RWPE2 (cell line): ENCODE data around the gene EIF2D.
A peak's percentile ranks its signal among the peaks of the same experiment; 100 is the strongest.

Experiments
- ATAC-seq: fragments of 200-7000 bp; cut with Tn5 transposase; 3 replicates; pipeline ENCODE4 v1.9.1; 2021; ENCODE audit warnings: low read depth
- DNase-seq: peaks from one replicate; pipeline ENCODE4 v3.0.0-alpha.2; 2020; ENCODE audit warnings: low spot score
- H3K27ac ChIP-seq: fragments of 450-650 bp; 2 replicates; pipeline ENCODE4 v1.5.1; 2017; ENCODE audit warnings: mild to moderate bottlenecking; ENCODE audit not compliant: poor library complexity, severe bottlenecking
- H3K27me3 ChIP-seq: fragments of 250-450 bp; sonication (Bioruptor Pico); 2 replicates; pipeline ENCODE4 v1.5.1; 2021; ENCODE audit warnings: mild to moderate bottlenecking, moderate library complexity; ENCODE audit not compliant: insufficient read depth, poor library complexity, severe bottlenecking
- H3K36me3 ChIP-seq: fragments of 250-450 bp; sonication (Bioruptor Pico); 2 replicates; pipeline ENCODE4 v1.5.1; 2020; ENCODE audit warnings: low read depth, mild to moderate bottlenecking, moderate library complexity
- H3K4me1 ChIP-seq: fragments of 250-450 bp; sonication (Bioruptor Pico); 2 replicates; pipeline ENCODE4 v1.5.1; 2021; ENCODE audit warnings: mild to moderate bottlenecking, moderate library complexity; ENCODE audit not compliant: insufficient read depth, poor library complexity, severe bottlenecking
- H3K4me3 ChIP-seq: fragments of 250-450 bp; sonication (Bioruptor Pico); 2 replicates; pipeline ENCODE4 v1.5.1; 2021; ENCODE audit warnings: mild to moderate bottlenecking, moderate library complexity; ENCODE audit not compliant: severe bottlenecking
- H3K9me3 ChIP-seq: fragments of 250-450 bp; sonication (Bioruptor Pico); 2 replicates; pipeline ENCODE4 v1.5.1; 2021; ENCODE audit warnings: mild to moderate bottlenecking, moderate library complexity; ENCODE audit not compliant: severe bottlenecking
- CTCF ChIP-seq: fragments of 450-650 bp; IDR thresholded peaks from one replicate; pipeline ENCODE4 v1.5.1; 2017; ENCODE audit warnings: mild to moderate bottlenecking, moderate library complexity; ENCODE audit not compliant: poor library complexity, severe bottlenecking

The EIF2D gene

GRCh38 chr1:206556750-206557635, 55.3 kb downstream of the EIF2D start:
- ATAC-seq (peak; percentile 81), DNase-seq (no peak)
- no peak overlapping the region for H3K27ac ChIP-seq
- H3K4me3 ChIP-seq: peak overlapping the region; percentile 35
- TF ChIP-seq CTCF: no peak
- H3K36me3 ChIP-seq: no peaks in the 10 kb centered on the region
- H3K4me1 ChIP-seq: no peaks in the 10 kb centered on the region
- H3K27me3 ChIP-seq: no peaks in the 10 kb centered on the region
- H3K9me3 ChIP-seq: no peaks in the 10 kb centered on the region

GRCh38 chr1:206556047-206556749, 56.1 kb downstream of the EIF2D start:
- H3K9me3 ChIP-seq: no peaks in the 10 kb centered on the region
- TF ChIP-seq CTCF: no peak
- H3K4me1 ChIP-seq: no peaks in the 10 kb centered on the region
- no peak overlapping the region for H3K4me3 ChIP-seq
- no peak overlapping the region for H3K27ac ChIP-seq
- H3K27me3 ChIP-seq: no peaks in the 10 kb centered on the region
- H3K36me3 ChIP-seq: no peaks in the 10 kb centered on the region
- ATAC-seq (peak; percentile 33; the same call in 1 of the 3 replicates), DNase-seq (no peak)

- Histone ChIP-seq H3K27me3 (no peaks in the 10 kb centered on the region), H3K27ac (no peak overlapping the region), H3K4me3 (no peak overlapping the region), H3K4me1 (no peaks in the 10 kb centered on the region), H3K9me3 (no peaks in the 10 kb centered on the region), H3K36me3 (no peaks in the 10 kb centered on the region)
- no peak for TF ChIP-seq CTCF
- ATAC-seq: no peak
- no peak for DNase-seq
Measured at GRCh38 chr1:206555473-206555935, 56.8 kb downstream of the EIF2D start.

DNA sequence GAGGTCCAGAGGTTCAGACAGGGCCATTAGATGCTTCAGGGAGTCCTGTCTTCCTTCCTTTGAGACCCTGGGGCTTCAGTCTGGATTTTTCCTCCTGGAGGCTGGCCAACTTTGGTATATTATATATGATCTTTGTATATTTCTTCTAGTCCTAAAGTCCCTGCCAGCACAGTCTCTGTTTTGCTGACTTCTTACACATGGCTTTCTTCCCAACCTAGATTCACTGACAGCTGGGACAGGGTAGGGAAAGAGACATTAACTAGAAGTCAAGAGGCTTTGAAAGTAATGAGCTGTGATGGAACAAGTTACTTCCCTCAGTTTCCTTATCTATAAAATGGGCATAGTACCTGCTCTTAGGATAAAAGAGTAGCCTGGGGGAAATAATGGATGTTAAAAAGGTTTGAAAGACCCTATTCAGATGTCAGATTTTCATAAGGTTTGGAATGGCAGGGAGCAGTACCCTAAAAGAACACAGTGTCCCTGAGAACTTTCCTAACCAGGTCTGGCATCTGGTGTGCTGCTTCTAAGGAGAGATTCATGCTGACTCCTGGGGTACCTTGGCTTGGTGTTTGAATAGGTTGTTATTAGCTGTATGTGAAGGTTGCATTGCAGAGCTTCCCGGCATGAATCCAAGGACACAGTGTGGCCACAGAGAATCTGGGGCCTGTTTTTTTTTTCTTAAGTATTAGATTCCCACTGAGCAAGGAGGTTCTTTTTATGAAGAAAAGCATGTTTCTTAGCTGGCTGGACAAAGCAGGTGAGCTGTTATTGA, 57.4 kb downstream of the EIF2D start:
- H3K4me3 ChIP-seq: no peak overlapping the region
- ATAC-seq: no peak
- H3K36me3 ChIP-seq: no peaks in the 10 kb centered on the region
- no peaks in the 10 kb centered on the region for H3K27me3 ChIP-seq
- no peak for DNase-seq
- H3K27ac ChIP-seq: no peak overlapping the region
- no peaks in the 10 kb centered on the region for H3K4me1 ChIP-seq
- TF ChIP-seq CTCF: no peak
- H3K9me3 ChIP-seq: no peaks in the 10 kb centered on the region
